Parathyroid adenoma (tissue), 2 donors: ENCODE results near the gene MAB21L3.

Source experiments
- H2AFZ ChIP-seq: fragments of 300-600 bp; sonication (generic); one replicate; pipeline ENCODE4 v1.7.0; 2017; ENCODE audit warnings: antibody characterized with exemption, mild to moderate bottlenecking
- H3K27ac ChIP-seq: fragments of 300-600 bp; sonication (generic); one replicate; pipeline ENCODE4 v1.7.0; 2017
- H3K27me3 ChIP-seq: fragments of 300-600 bp; sonication (generic); one replicate; pipeline ENCODE4 v1.7.0; 2017; ENCODE audit warnings: low read length; ENCODE audit not compliant: control insufficient read depth, insufficient read depth
- H3K36me3 ChIP-seq: fragments of 300-600 bp; sonication (generic); one replicate; pipeline ENCODE4 v1.7.0; 2017; ENCODE audit warnings: low read length; ENCODE audit not compliant: control insufficient read depth, insufficient read depth
- H3K4me1 ChIP-seq: fragments of 300-600 bp; sonication (generic); one replicate; pipeline ENCODE4 v1.7.0; 2017; ENCODE audit warnings: control low read depth
- H3K4me2 ChIP-seq: fragments of 300-600 bp; sonication (generic); one replicate; pipeline ENCODE4 v1.7.0; 2017; ENCODE audit warnings: low read length
- H3K4me3 ChIP-seq: fragments of 300-600 bp; sonication (generic); one replicate; pipeline ENCODE4 v1.7.0; 2017; ENCODE audit warnings: low read depth, low read length
- H3K79me2 ChIP-seq: fragments of 300-600 bp; sonication (generic); one replicate; pipeline ENCODE4 v1.7.0; 2017; ENCODE audit warnings: control low read depth
- H3K9ac ChIP-seq: fragments of 300-600 bp; sonication (generic); one replicate; pipeline ENCODE4 v1.7.0; 2017; ENCODE audit warnings: mild to moderate bottlenecking
- H3K9me3 ChIP-seq: fragments of 300-600 bp; sonication (generic); one replicate; pipeline ENCODE4 v1.7.0; 2017; ENCODE audit warnings: low read length; ENCODE audit not compliant: control insufficient read depth
- TF ChIP-seq, protein P1 (sequence below): fragments of 300-600 bp; sonication (generic); IDR thresholded peaks from one replicate; pipeline ENCODE4 v1.7.0; 2017; ENCODE audit warnings: antibody characterized with exemption, mild to moderate bottlenecking
- donor health status: primary hyperparathyroidism.

Gene MAB21L3

DNA sequence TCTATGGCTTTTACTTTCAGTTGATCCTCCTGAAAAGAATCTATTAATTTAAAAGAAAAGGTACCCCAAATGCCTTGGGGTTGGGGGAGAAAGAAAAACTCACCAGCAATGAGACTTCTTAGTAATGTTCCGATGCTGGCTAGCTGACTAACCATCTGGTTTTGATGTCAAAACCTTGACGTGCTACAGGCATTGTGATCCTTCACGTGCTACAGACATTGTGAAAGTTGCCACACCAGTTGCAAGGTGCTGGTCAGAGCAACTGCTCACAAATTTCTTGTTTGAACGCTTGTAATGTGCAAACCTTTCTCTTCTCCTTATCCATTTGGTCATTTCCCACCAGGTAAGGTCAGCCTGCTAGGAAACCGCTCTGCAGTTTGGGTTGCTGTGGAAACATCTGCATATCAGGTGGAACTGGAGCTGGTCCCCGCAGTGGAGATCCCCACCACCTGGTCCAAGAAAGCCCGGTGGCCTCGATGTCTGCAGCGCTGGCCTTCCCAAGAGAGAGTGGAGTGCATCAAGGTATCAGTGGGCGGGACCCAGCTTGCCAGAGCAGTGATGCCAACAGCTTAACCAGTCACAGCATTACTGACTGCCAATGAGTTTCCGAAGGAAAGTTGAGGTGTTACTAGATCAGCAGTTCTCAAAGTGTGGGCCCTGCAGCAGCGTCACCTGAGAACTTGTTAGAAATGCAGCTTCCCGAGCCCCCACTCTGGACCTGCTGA, 16.1 kb downstream of the MAB21L3 start:
- Histone ChIP-seq H3K27ac (no peak overlapping the region), H2AFZ (no peak overlapping the region), H3K36me3 (no peaks in the 10 kb centered on the region), H3K79me2 (no peaks in the 10 kb centered on the region), H3K4me3 (no peak overlapping the region), H3K4me2 (no peak overlapping the region), H3K4me1 (no peaks in the 10 kb centered on the region), H3K27me3 (no peaks in the 10 kb centered on the region), H3K9me3 (no peaks in the 10 kb centered on the region), H3K9ac (no peak overlapping the region)
- TF ChIP-seq, protein P1, sequence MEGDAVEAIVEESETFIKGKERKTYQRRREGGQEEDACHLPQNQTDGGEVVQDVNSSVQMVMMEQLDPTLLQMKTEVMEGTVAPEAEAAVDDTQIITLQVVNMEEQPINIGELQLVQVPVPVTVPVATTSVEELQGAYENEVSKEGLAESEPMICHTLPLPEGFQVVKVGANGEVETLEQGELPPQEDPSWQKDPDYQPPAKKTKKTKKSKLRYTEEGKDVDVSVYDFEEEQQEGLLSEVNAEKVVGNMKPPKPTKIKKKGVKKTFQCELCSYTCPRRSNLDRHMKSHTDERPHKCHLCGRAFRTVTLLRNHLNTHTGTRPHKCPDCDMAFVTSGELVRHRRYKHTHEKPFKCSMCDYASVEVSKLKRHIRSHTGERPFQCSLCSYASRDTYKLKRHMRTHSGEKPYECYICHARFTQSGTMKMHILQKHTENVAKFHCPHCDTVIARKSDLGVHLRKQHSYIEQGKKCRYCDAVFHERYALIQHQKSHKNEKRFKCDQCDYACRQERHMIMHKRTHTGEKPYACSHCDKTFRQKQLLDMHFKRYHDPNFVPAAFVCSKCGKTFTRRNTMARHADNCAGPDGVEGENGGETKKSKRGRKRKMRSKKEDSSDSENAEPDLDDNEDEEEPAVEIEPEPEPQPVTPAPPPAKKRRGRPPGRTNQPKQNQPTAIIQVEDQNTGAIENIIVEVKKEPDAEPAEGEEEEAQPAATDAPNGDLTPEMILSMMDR: no peak

DNA sequence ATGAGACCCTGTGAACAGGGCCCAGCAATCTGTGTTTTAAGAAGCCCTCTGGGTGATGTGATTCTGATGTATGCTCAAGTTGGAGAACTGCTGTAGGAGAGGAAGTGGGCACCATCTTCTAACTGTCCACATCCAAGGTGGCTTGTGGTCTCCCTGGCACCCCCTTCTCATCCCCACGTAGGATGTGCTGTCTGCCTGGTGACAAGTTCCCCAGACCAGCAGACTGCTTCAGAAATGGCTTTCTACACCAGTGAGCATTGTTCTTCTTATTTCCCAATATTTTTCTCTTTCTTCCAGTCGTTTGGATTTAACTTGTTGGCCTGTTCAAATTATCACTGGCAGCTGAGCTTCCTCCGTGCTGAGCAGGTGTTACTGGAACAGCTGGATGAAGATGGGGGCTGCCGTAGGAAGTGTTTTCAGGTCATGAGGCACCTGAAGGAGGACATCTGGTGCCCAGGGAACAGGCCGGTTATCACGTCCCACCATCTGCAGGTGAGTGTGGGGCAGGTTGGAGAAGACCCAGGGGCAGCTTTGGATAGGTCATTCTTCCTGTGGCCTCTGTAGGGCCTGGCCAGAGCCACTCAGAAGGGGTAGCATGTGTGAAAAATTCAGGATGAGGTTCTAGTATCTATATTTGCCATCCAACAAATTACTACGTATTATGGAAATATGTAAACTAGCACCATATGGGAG, 16.8 kb downstream of the MAB21L3 start:
- Histone ChIP-seq H3K9ac (no peak overlapping the region), H3K79me2 (no peaks in the 10 kb centered on the region), H3K27ac (no peak overlapping the region), H3K36me3 (no peaks in the 10 kb centered on the region), H3K4me2 (no peak overlapping the region), H3K9me3 (no peaks in the 10 kb centered on the region), H2AFZ (no peak overlapping the region), H3K27me3 (no peaks in the 10 kb centered on the region), H3K4me3 (no peak overlapping the region), H3K4me1 (no peaks in the 10 kb centered on the region)
- TF ChIP-seq, protein P1: no peak

DNA sequence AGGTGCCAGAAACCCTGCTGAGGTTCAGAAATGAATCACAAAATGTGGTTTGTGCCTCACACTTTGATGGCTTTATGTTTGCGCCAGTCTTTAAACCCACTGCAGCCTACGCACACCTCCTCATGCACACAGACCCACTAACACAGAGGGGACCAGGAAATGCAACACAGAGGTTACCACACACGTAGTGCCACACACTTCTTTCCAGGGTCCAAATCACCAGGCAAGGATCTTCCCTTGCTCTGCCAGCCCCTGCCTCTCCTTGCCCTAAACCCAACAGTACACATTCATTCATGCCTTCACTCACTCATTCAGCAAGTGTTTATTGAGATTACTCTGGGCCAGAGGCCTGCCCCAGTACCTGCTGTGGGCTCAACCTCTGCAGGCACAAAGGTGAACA, 17.5 kb downstream of the MAB21L3 start:
- Histone ChIP-seq H3K4me3 (no peak overlapping the region), H3K36me3 (no peaks in the 10 kb centered on the region), H3K79me2 (no peaks in the 10 kb centered on the region), H3K4me1 (no peaks in the 10 kb centered on the region), H3K27me3 (no peaks in the 10 kb centered on the region), H3K4me2 (no peak overlapping the region), H2AFZ (no peak overlapping the region), H3K9me3 (no peaks in the 10 kb centered on the region), H3K9ac (no peak overlapping the region), H3K27ac (no peak overlapping the region)
- TF ChIP-seq, protein P1: no peak

DNA sequence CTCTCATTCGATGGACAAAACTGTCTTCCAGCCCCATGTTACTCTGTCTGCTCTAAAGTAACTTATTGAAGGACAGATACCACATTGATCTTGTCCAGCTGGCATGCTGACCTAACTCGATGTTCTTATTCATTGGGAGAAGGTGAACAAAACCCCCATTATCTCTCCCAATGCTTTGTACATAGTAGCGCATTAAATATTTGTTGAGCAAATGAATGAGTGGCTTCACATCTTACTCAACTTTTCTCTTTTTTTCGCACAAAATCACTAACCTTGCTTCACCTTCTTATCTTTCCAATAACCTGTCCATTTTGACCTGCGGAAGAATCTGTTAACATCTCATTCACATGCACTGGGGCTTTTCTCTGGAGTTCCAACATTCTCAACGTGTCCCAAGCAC, 18.3 kb downstream of the MAB21L3 start:
- Histone ChIP-seq H3K9ac (no peak overlapping the region), H3K27ac (no peak overlapping the region), H3K4me2 (no peak overlapping the region), H3K4me1 (no peaks in the 10 kb centered on the region), H3K4me3 (no peak overlapping the region), H3K36me3 (no peaks in the 10 kb centered on the region), H3K9me3 (no peaks in the 10 kb centered on the region), H3K79me2 (no peaks in the 10 kb centered on the region), H2AFZ (no peak overlapping the region), H3K27me3 (no peaks in the 10 kb centered on the region)
- TF ChIP-seq, protein P1: no peak
